NT2/D1 (cell line): Measurements from ENCODE around the gene EXT2.

Experiments used
- DNase-seq: peaks from one replicate; pipeline ENCODE4 v3.0.0-alpha.2; 2011; ENCODE audit warnings: low read depth, low spot score
- H3K27me3 ChIP-seq: 2 replicates; pipeline ENCODE4 v1.6.0; 2011; ENCODE audit warnings: mild to moderate bottlenecking; ENCODE audit not compliant: insufficient read length, insufficient read depth
- H3K36me3 ChIP-seq: 2 replicates; pipeline ENCODE4 v1.6.1; 2011; ENCODE audit warnings: mild to moderate bottlenecking, low read length, mixed read lengths; ENCODE audit not compliant: insufficient read depth, insufficient read length
- H3K4me1 ChIP-seq: 2 replicates; pipeline ENCODE4 v1.5.1; 2011; ENCODE audit not compliant: insufficient read depth, insufficient read length
- H3K4me3 ChIP-seq: 2 replicates; pipeline ENCODE4 v1.5.1; 2011; ENCODE audit warnings: low read depth; ENCODE audit not compliant: insufficient read length
- H3K9ac ChIP-seq: 2 replicates; pipeline ENCODE4 v1.6.0; 2011; ENCODE audit warnings: low read depth; ENCODE audit not compliant: insufficient read length
- H3K9me3 ChIP-seq: 2 replicates; pipeline ENCODE4 v1.5.1; 2011; ENCODE audit warnings: mild to moderate bottlenecking, low read length; ENCODE audit not compliant: insufficient read depth
- SUZ12 ChIP-seq: IDR thresholded peaks from 2 replicates; pipeline ENCODE4 v1.6.1; 2011; ENCODE audit not compliant: insufficient read length, insufficient read depth; ENCODE audit errors: extremely low read depth
- YY1 ChIP-seq: IDR thresholded peaks from 2 replicates; pipeline ENCODE4 v1.6.1; 2011; ENCODE audit not compliant: insufficient read length, insufficient read depth
- ZNF274 ChIP-seq: IDR thresholded peaks from 2 replicates; pipeline ENCODE4 v1.6.1; 2011; ENCODE audit warnings: mild to moderate bottlenecking, low read depth, low read length

EXT2 gene

DNA sequence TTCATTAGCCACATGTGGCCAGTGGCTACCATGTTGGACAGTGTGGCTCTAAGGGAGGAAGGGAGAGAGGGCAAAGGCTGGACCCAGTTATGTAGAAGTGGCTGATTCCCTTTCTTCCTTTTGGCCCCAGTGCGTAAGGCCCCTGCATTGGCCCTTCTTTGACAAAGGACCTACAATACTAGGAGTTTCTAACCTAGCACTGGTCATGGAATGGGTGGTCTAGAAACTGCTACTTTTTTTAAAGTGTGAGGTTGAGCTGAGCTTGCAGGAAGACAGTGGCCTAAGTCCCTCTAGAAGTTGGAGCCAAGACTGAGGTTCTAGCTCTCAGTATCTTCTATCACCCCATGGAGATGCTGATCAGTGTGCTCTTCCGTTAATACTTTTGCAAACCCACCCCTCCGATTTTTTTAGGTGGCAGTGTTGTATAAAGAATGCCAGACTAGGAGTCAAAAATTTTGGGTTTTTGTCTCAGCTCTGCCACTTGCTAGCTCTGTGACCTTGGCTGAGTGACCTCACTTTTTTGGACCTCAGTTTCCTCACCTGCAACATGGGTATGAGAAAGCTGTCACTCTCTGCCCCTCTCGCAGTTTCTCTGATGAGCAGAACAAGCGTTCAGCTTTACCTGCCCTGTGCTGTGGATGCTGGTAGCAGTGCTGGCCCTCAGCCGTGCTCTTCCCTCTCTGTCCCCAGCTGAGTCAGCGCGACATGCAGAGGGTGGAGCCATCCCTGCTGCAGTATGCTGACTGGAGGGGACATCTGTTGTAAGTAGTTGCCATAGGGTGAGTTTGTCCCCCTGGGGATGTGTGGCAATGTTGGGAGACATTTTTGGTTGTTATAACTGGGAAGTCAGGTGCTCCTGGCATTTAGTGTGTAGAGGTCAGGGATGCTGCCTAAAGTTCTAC, 22.5 kb upstream of the EXT2 start:
- TF ChIP-seq SUZ12 (no peak), YY1 (no peak)
- DNase-seq: no peak
- Histone ChIP-seq H3K9ac (no peak overlapping the region), H3K36me3 (peaks cover 81% of the 10 kb centered on the region), H3K27me3 (no peaks in the 10 kb centered on the region), H3K4me1 (no peaks in the 10 kb centered on the region), H3K9me3 (no peaks in the 10 kb centered on the region; the same call in 1 of the 2 replicates), H3K4me3 (no peak overlapping the region)

DNA sequence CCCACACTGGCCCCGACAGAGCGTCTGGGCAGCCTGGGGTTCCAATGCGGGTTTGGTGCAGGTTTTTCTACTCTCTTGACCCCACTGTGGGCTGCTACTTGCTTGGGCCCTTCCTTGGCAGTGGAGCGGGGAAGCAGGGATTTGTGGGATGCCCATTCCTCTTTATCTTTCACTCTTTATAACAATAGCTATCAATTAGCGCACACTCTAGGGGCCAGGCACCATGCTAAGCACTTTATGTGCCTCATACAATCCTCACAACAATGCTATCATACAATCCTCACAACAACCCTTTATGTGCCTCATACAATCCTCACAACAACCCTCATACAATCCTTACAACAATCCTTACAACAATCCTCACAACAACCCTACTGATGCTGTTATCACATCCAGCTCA, 16.7 kb upstream of the EXT2 start:
- Histone ChIP-seq H3K36me3 (peaks cover 76% of the 10 kb centered on the region), H3K9me3 (no peaks in the 10 kb centered on the region), H3K27me3 (no peaks in the 10 kb centered on the region), H3K4me1 (no peaks in the 10 kb centered on the region), H3K9ac (no peak overlapping the region), H3K4me3 (no peak overlapping the region)
- TF ChIP-seq YY1 (no peak), ZNF274 (no peak), SUZ12 (no peak)
- no peak for DNase-seq

DNA sequence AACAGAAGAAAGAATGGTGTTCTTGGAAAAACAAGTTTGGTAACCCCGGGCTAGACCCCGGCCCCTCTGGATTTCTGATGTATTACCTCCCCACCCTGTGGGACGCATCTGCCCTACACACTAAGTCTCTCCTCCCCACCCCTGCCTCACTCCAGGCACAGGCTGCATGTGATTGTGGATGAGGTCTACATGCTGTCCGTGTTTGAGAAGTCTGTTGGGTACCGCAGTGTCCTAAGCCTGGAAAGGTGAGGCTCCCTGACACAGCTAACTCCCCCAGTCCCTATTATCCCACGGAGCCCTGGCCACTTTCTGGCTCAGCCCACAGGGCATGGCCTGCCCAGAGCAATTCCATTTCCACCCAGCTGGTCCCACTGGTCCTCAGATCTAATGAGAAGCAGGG, 16.1 kb upstream of the EXT2 start:
- TF ChIP-seq ZNF274 (no peak), YY1 (no peak), SUZ12 (no peak)
- H3K9me3 ChIP-seq: peaks cover 2% of the 10 kb centered on the region; the same call in 1 of the 2 replicates

DNA sequence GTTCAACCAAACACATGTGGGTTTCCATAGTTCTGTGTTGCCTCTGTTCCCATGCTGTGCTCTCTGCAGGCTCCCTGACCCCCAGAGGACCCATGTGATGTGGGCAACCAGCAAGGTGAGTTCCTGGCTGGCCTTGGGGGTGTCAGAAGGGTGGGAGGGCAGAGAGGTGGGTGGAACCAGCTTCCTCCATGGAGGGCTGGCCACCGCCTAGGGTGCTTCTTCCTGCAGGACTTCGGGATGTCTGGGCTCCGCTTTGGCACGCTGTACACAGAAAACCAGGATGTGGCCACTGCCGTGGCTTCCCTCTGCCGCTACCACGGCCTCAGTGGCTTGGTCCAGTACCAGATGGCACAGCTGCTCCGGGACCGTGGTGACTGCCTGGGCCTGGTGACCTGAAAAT, 14.5 kb upstream of the EXT2 start:
- H3K4me1 ChIP-seq: no peaks in the 10 kb centered on the region
- TF ChIP-seq ZNF274: no peak
- TF ChIP-seq YY1: no peak
- TF ChIP-seq SUZ12: no peak
- peaks cover 16% of the 10 kb centered on the region; the same call in 1 of the 2 replicates for H3K9me3 ChIP-seq
- no peak overlapping the region for H3K9ac ChIP-seq
- DNase-seq: no peak
- no peak overlapping the region for H3K4me3 ChIP-seq
- peaks cover 67% of the 10 kb centered on the region for H3K36me3 ChIP-seq
- no peaks in the 10 kb centered on the region for H3K27me3 ChIP-seq

More for the DNA sequence above, 16.1 kb upstream of the EXT2 start:
- H3K4me3 ChIP-seq: no peak overlapping the region
- peaks cover 76% of the 10 kb centered on the region for H3K36me3 ChIP-seq
- no peaks in the 10 kb centered on the region for H3K4me1 ChIP-seq
- H3K9ac ChIP-seq: no peak overlapping the region
- no peak for DNase-seq
- H3K27me3 ChIP-seq: no peaks in the 10 kb centered on the region

DNA sequence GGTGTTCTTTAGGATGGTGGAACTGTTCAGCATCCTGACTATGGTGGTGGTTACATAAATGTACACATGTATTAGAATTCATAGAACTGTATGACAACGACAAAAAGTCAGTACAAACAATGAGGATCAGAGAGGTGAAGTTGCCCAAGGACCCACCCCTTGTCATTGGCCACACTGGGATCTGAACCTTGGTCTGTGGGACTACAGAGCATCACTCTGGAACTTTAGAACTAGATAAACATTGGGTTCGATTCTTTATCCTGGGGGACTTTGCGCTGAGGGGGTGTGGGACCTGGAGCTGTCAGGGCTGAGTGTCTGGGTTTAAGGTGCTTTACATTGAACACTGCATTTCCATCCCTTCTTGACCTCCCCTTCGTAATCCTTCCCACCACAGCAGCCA, 12.8 kb upstream of the EXT2 start:
- TF ChIP-seq YY1 (no peak), ZNF274 (no peak), SUZ12 (no peak)
- Histone ChIP-seq H3K4me1 (no peaks in the 10 kb centered on the region), H3K27me3 (no peaks in the 10 kb centered on the region), H3K36me3 (peaks cover 67% of the 10 kb centered on the region), H3K4me3 (no peak overlapping the region), H3K9ac (no peak overlapping the region), H3K9me3 (peaks cover 22% of the 10 kb centered on the region; the same call in 1 of the 2 replicates)
- DNase-seq: no peak

DNA sequence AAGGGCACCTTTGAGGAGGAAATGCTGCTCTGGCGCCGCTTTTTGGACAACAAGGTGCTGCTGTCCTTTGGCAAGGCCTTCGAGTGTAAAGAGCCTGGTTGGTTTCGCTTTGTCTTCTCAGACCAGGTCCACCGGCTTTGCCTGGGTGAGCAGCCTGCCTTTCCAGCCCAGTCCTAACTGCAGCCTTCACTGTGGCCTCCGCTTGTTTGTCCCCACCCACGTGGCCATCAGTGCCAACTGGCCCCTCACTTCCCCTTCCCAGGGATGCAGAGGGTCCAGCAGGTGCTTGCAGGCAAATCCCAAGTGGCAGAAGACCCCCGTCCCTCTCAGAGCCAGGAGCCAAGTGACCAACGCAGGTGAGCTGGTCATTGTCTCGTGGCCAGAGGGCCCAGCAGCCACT, 12.0 kb upstream of the EXT2 start:
- Histone ChIP-seq H3K9ac (no peak overlapping the region), H3K27me3 (no peaks in the 10 kb centered on the region), H3K9me3 (peaks cover 24% of the 10 kb centered on the region), H3K4me3 (no peak overlapping the region), H3K36me3 (peaks cover 64% of the 10 kb centered on the region), H3K4me1 (no peaks in the 10 kb centered on the region)
- TF ChIP-seq SUZ12 (no peak), YY1 (no peak), ZNF274 (no peak)
- DNase-seq: no peak

DNA sequence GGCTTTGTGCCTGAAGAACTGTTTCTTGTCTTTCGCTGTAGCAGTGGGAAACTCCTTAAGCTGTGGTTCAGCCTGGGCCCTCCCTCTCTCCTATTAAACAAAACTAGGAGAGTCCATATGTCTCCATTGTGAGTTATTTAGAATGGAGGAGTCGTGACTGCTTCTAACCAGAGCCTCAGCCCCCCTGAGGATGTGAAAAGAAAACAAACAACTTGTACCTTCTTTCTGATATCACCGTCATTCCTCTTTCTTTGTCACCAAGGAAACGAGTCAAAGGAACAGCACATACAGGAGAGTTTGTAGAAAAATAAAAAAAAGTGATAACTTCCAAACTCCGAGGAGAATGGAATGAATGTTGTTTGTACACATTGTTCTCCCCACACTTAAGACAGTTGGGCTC, 11.6 kb upstream of the EXT2 start:
- no peak for DNase-seq
- no peaks in the 10 kb centered on the region for H3K27me3 ChIP-seq
- TF ChIP-seq SUZ12 (no peak), YY1 (no peak), ZNF274 (no peak)
- no peak overlapping the region for H3K4me3 ChIP-seq
- peaks cover 29% of the 10 kb centered on the region for H3K9me3 ChIP-seq
- no peak overlapping the region for H3K9ac ChIP-seq
- peaks cover 66% of the 10 kb centered on the region for H3K36me3 ChIP-seq
- no peaks in the 10 kb centered on the region for H3K4me1 ChIP-seq
